Astrocyte (in vitro differentiated cells and primary cell): ENCODE results near the gene PEX26.
"Not testable (repeated sequence)": the region's sequence is repeated elsewhere in the genome, so short reads cannot be mapped to it uniquely, and the experiment has no call there.

ENCODE experiments used
- EZH2 ChIP-seq: IDR thresholded peaks from 2 replicates; pipeline ENCODE4 v1.6.1; 2012; ENCODE audit warnings: mild to moderate bottlenecking, low read length, inconsistent platforms; ENCODE audit not compliant: insufficient read depth
- TF ChIP-seq, protein P1 (sequence below): IDR thresholded peaks from 2 replicates; pipeline ENCODE4 v1.5.1; 2011; ENCODE audit warnings: low read depth, mild to moderate bottlenecking, inconsistent platforms, low read length, moderate library complexity; ENCODE audit not compliant: insufficient read depth

DNA sequence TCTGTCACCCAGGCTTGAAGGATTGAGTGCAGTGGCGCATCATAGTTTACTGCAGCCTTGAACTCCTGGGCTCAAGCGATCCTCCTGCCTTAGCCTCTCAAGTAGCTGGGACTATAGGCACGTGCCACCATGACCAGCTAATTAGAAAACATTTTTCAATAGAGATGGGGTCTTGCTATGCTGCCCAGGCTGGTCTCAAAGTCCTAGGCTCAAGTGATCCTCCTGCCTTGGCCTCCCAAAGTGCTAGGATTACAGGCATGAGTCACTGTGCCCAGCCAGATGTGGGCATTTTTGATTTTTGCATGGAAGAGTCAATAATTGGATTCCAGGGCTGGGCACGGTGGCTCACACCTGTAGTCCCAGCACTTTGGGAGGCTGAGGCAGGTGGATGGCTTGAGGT lies 3.9 kb upstream of the PEX26 start:
- TF ChIP-seq, protein P1, sequence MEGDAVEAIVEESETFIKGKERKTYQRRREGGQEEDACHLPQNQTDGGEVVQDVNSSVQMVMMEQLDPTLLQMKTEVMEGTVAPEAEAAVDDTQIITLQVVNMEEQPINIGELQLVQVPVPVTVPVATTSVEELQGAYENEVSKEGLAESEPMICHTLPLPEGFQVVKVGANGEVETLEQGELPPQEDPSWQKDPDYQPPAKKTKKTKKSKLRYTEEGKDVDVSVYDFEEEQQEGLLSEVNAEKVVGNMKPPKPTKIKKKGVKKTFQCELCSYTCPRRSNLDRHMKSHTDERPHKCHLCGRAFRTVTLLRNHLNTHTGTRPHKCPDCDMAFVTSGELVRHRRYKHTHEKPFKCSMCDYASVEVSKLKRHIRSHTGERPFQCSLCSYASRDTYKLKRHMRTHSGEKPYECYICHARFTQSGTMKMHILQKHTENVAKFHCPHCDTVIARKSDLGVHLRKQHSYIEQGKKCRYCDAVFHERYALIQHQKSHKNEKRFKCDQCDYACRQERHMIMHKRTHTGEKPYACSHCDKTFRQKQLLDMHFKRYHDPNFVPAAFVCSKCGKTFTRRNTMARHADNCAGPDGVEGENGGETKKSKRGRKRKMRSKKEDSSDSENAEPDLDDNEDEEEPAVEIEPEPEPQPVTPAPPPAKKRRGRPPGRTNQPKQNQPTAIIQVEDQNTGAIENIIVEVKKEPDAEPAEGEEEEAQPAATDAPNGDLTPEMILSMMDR = not testable (repeated sequence)
- not testable (repeated sequence) for TF ChIP-seq EZH2
